Sigmoid colon (tissue), 4 donors: Measurements from ENCODE around the gene LNPEP.
A peak's percentile ranks its signal among the peaks of the same experiment; 100 is the strongest.

ENCODE experiments used
- EP300 ChIP-seq, 4 donors: sonication (generic); formaldehyde crosslinking; IDR thresholded peaks; one replicate each; pipeline ENCODE4 v1.6.1; 2017; ENCODE audit warnings: antibody characterized with exemption in 4 of 4
- POLR2A ChIP-seq, 2 donors: fragments of 450-650 bp; IDR thresholded peaks; one replicate each; pipeline ENCODE4 v1.6.1; 2016; ENCODE audit warnings: antibody characterized with exemption in 2 of 2, mild to moderate bottlenecking in 2 of 2, moderate library complexity in 2 of 2
- POLR2AphosphoS5 ChIP-seq, 4 donors: sonication (generic); formaldehyde crosslinking; IDR thresholded peaks; one replicate each; pipeline ENCODE4 v1.6.1; 2017; ENCODE audit warnings: antibody characterized with exemption in 4 of 4
- TF ChIP-seq, protein P1 (sequence below), 4 experiments: fragments of 450-650 bp in 3 of 4; fragments of 200-600 bp in 1 of 4; IDR thresholded peaks; one replicate each; pipeline ENCODE4 v1.5.1; 2016 to 2019; ENCODE audit warnings: antibody characterized with exemption in 4 of 4, mild to moderate bottlenecking in 3 of 4, moderate library complexity in 2 of 4

- no peak for TF ChIP-seq EP300 (IDR thresholded peaks at IDR 0.05)
- TF ChIP-seq, protein P1, sequence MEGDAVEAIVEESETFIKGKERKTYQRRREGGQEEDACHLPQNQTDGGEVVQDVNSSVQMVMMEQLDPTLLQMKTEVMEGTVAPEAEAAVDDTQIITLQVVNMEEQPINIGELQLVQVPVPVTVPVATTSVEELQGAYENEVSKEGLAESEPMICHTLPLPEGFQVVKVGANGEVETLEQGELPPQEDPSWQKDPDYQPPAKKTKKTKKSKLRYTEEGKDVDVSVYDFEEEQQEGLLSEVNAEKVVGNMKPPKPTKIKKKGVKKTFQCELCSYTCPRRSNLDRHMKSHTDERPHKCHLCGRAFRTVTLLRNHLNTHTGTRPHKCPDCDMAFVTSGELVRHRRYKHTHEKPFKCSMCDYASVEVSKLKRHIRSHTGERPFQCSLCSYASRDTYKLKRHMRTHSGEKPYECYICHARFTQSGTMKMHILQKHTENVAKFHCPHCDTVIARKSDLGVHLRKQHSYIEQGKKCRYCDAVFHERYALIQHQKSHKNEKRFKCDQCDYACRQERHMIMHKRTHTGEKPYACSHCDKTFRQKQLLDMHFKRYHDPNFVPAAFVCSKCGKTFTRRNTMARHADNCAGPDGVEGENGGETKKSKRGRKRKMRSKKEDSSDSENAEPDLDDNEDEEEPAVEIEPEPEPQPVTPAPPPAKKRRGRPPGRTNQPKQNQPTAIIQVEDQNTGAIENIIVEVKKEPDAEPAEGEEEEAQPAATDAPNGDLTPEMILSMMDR (IDR thresholded peaks at IDR 0.05): no peak
- no peak for TF ChIP-seq POLR2A (IDR thresholded peaks at IDR 0.05)
- peak in 1 of 4 donors; percentile 14 for TF ChIP-seq POLR2AphosphoS5 (IDR thresholded peaks at IDR 0.05)
Observed at GRCh38 chr5:96984506-96985192, 48.8 kb downstream of the LNPEP start.
